HT1080 (cell line): ENCODE results near the gene AR. TPM values are rescaled to one million over a fixed set of nuclear protein-coding genes. Genes with fewer than 3 reads are reported as not detected.
"Not testable (repeated sequence)": the region's sequence is repeated elsewhere in the genome, so short reads cannot be mapped to it uniquely, and the experiment has no call there.

Experiments
- DNase-seq: peaks from one replicate; pipeline ENCODE4 v3.0.0-alpha.2; 2015; ENCODE audit warnings: low read depth
- total RNA-seq: library from RNA; depleted of rRNA; stranded (reverse); fragments of >200 nt; shearing (Covaris generic); gene quantifications from 2 replicates; pipeline ENCODE4 v1.2.3, GENCODE V29; 2014

Gene AR
- total RNA-seq, 1 experiment from 2014 or later: 5.9 TPM

DNA sequence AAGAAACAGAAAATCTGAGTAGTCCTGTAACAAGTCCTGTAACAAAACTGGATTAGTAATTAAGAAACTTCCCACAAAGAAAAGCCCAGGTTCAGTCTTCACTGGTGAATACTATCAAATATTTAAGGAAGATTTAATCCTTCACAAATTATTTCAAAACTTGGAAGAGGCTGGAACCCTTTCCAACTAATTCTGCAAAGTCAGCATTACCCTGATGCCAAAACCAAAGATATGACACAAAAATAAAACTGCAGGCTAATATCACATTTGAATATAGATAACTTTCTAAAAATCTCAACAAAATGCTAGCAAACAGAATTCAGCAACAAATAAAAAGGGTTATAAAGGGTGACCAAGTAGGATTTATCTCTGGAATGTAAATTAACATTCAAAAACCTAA lies 80.5 kb downstream of the AR start:
- DNase-seq: no peak

DNA sequence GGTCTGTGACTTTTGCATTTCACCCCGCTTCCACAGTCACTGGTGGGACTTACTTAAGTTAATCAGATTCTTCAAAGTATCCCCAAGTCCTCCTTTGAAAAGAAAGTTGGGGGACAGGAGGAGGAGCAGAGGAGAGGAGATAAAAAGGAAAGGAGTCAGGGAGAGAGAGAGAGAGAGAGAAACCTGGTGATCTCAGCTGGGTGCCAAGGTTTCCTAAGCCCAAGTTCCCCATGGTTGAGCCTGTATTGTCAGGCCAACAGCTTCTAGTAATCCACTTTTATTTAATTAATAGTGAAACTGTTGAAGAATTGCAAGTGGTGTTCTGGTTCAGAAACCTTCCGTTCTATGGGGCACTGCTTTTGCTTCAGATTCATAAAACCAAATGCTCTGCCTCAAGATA lies 91.6 kb downstream of the AR start:
- no peak for DNase-seq

DNA sequence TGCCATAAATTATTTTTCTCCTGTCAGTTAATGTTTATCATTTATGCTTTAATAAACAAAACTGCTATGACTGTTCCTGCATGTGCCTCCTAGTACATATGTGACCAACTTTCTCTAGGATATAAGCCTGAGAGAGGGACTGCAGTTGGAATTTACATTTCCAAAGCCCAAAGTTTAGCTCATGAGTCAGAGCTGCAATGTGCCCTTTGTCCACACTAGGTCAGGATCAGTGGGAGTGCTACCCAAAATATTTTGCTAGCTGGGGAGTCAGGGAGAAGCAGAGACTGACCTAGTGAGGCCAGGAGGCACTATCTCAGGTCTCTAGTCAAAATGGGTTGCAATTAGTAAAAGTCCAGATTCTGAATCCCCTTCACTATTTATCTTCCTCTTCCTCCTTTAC lies 92.7 kb downstream of the AR start:
- DNase-seq: peak; percentile 8

DNA sequence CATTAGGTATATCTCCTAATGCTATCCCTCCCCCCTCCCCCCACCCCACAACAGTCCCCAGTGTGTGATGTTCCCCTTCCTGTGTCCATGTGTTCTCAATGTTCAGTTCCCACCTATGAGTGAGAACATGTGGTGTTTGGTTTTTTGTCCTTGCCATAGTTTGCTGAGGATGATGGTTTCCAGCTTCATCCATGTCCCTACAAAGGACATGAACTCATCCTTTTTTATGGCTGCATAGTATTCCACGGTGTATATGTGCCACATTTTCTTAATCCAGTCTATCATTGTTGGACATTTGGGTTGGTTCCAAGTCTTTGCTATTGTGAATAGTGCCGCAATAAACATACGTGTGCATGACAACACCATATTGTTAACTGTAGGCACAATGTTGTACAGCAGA lies 93.5 kb downstream of the AR start:
- DNase-seq: not testable (repeated sequence)

DNA sequence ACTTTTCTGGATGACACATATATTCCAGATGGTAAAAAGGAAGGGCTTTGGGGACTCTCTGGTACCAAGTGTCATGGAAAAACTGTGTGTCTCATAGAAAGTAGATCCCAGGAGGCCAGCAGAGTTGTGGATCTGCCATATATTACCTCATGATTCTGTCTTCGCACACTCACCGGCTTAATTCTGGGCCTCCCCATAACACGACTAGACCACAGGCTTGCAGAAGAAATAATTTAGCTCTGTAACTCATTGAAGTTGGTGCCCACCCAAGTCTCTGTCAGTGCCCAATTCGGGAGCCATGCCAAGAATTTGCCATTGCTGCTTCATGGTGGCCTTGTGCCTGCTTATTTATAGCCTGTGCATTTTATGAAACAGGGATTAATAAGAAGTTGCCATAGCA lies 104.5 kb downstream of the AR start:
- no peak for DNase-seq

DNA sequence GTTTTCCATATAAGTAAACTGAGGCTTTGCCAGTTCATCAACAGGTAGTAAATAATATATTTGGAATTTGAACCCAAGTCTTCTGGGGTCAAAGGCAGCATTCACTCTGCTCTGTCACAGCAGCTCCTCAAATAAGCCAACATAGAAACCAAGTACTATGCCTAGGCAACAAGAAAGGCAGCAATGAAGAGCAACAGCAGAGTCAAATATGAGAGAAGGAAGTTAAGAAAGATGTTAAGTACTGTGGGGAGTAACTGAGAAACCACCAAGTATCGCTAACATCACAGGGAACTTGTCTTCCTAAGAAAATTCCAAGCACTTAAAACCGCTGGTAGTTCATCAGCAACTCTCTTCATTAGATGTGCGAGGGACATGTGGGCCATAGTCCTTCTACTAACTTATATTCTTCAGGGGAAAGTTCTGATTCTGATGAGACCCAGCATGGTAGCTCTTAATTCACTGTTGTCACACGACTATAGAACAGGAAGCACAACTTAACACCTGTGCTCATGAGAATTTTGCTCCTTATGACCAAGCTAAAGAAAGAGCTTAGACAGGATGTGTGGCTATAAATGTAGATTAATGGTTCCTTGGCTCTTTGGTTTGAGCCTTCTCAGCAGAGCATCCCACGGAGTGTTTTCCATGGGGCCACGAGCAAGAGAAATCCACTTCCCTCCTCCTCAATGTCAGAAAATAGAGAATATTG lies 107.8 kb downstream of the AR start:
- no peak for DNase-seq

DNA sequence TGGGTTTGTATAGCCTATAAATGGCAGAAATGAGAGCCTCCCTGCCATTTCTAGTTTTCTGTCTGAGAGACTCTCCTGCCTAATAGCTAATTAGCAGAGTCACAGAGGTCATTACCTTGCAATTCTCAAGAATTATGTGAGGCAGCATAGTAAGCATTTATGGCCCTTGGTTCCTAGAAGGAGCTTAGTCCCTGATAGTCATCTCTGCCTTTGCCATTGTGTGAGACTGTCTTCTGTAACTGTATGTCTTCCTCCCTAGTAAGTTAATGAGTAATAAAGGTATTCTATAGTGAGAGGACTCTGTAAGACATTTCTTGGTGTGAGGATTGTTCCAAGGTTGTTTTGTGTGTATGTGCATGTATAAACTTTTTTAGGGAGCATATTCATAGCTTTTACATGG lies 108.7 kb downstream of the AR start:
- no peak for DNase-seq

DNA sequence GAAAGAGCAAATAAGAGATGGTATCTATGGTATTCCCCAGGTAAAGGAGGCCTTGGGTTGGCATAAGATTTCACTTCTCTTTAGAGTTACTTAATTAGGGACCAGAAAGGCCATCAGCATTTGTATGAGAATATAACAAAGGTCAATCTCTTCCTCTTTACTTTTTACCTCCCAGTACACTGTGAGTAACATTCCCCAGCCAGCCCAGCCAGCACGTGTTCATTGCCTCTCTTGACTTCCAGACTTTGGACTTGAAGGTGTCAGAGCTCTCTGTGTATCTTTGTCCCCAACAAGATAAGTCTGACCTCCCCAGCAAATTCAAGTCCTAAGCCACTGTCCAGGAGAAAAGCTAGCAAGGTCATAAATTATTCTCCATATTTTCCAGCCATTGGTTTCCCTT lies 110.5 kb downstream of the AR start:
- DNase-seq: no peak

DNA sequence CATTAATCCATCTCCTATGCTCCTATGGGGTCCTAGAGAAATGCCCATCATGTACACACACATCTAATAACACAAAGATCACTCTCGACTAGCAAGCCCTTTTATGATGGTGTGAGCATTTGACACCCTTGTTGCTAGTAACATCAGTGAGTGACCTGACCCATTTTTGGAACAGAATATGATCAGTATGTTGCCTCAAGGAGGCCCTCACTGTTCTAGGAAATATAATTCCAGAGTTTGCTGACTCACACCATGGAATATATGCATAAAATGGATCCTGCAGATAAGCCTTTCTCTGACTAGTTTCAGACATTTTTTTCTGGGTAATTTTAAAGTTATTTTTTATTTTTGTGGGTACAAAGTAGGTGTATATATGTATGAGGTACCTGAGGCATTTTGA lies 121.8 kb downstream of the AR start:
- no peak for DNase-seq

DNA sequence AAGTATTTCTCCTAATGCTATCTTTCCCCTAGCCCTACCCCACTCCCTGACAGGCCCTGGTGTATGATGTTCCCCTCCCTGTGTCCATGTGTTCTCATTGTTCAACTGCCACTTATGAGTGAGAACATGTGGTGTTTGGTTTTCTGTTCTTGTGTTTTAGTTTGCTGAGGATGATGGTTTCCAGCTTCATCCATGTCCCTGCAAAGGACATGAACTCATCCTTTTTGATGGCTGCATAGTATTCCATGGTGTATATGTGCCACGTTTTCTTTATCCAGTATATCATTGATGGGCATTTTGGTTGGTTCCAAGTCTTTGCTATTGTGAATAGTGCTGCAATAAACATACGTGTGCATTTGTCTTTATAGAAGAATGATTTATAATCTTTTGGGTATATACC lies 126.9 kb downstream of the AR start:
- not testable (repeated sequence) for DNase-seq

DNA sequence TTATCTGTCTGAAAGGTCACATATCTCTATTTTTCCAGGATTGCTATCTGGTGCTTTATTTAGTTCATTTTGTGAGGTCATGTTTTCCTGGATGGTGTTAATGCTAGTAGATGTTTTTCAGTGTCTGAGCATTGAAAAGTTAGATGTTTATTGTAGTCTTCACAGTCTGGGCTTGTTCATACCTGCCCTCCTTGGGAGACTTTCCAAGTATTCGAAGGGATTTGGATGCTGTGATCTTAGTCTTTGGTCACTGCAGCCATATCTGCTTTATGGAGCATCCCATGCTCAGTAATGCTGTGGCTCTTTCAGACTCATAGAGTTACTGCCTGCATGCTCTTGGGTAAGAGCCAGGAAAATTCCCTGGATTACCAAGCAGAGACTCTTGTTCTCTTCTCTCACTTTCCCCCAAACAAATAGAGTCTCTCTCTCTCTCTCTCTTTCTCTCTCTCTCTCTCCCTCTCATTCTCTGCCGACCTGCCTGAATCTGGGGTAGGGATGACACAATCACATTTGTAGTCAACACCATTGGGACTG lies 130.0 kb downstream of the AR start:
- no peak for DNase-seq

DNA sequence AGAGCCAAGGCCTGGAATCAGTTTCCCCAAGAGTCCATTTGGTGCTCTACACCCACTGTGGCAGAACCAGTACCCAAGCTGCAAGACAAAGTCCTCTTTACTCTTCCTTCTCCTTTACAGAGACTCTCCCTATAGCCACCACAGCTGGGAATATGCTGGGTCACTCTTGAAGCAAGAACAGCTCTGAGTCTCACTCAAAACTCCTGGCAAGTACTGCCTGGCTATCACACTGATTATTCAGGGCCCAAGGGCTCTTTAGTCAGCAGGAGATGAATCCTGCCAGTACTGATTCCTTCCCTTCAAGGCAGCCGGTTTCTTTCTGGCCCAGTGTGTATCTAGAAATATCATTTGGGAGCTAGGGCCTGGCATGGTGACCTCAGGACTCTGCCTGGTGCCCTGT lies 130.9 kb downstream of the AR start:
- no peak for DNase-seq

DNA sequence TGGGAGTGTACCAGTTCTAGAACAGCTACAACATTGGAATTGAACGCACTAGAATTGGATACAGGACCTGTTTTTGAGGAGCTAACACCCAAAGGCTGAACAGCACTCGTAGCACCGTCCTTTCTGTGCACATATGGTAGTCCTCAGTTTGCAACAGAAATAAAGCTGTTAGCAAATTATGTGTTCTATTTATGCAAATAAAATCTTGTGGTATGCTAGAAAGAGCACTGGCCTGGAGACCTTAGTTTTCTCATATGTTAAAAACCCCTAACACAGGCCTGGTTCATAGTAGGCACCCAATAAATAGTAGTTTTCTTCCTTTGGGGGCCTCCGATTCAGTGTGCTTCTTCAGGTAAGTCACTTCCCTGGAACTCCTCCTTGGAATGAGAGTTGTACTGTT lies 140.3 kb downstream of the AR start:
- DNase-seq: no peak

DNA sequence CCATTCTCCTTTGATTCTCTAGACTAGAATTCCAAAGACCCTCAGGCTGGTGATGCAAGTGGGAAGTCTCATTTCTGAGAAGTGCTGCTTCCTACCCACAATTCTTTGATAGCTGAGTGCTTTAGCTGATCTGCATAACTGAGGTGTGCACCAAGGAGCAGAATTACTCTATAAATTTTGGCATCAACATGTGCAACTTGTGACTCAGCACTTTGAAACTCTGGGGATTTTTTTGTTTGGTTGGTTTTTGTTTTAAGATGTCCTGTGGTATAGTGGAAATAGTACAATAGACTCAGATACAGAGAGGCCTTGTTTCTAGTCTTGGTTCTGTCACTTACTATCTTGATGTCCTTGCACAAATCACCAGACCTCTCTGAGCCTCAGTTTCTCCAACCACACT lies 148.4 kb downstream of the AR start:
- peak; percentile 59 for DNase-seq

DNA sequence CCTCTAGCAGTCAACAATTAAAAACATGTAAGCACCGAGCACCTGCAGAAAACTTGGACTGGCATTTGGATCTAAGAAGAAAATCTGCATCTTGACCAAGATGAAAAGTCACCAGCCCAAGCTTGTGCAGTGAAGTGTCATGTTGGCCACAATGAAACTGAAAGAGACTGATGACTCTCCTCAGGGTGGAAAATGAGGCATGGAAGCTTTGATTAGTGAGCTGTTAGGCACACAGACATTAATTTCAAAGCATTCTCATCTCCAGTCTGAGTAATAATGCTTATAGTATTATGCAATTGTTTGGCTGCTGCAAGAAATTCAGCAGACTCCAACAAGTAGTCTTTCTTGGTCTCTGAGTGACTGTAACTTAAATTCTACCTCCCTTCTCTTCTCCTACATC lies 150.1 kb downstream of the AR start:
- DNase-seq: no peak

DNA sequence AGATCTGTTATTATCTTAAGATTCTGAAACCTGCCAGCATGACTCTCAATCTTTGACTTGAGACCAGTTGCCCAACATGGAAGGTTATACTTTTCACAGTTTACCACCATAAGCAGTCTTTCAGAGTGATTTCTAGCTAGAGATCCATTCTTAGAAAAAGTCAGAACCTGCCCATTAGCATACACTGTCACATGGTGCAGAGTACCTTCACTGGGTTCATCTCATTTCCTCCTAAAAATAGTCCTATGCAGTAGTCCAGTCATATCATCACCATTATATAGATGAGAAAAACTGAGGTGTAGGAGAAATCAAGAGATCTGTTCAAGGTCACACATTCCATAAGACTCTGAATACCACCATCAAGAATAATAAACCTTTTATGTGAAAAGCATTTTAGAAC lies 153.6 kb downstream of the AR start:
- DNase-seq: no peak

DNA sequence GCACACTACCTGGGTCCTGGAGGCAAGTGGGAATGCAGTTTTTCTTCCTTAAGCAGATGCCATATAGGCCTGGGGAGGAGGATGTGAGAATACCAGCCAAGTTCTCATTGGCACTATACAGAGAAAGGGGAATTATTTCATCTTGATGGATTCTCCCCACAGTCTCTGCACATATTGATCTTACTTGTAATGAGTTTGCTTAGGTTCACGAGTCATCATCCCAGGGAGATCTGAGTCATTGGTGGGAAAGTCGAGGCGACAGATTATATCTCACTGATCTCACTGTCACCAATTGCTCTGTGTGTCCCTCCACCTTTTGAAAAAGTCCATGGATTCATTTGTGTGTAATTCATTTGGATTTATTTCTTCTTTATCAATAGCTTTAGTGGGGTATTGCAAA lies 156.8 kb downstream of the AR start:
- DNase-seq: peak; percentile 29

DNA sequence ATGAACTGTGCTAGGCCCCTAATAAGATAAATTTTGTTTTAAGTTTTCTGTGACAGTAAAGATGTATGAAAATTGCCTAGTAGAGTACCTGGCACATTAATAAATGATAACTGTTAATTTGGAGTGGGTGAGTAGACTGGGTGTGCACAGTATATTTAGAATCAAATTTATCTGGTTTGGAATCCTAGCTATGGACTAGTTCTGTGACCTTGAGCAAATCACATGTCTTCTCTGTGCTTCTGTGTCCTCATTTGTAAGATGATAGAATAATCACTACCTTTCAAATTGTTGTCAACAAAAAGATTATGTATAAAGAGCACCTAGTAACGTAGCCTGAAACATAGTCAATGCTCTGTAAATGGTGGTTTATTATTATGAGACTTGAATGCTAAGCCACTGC lies 170.2 kb downstream of the AR start:
- no peak for DNase-seq

DNA sequence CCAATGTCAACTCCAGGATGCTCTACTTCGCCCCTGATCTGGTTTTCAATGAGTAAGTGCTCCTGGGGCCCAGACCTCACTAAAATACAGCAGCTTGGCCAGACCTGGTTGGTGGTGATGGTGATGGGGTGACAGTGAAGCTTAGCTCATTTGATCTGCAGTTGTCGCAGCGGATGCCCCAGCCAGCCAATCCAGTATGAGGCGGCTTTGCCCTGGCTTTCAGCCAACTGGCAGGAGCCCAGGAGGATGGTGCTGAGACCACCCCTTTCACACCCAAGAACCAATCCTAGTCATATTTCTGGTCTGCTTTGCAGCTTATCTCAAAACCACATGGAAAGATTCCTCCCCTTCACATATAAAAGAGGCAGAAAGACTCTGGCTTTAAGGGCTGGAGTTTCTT lies 173.8 kb downstream of the AR start:
- no peak for DNase-seq

DNA sequence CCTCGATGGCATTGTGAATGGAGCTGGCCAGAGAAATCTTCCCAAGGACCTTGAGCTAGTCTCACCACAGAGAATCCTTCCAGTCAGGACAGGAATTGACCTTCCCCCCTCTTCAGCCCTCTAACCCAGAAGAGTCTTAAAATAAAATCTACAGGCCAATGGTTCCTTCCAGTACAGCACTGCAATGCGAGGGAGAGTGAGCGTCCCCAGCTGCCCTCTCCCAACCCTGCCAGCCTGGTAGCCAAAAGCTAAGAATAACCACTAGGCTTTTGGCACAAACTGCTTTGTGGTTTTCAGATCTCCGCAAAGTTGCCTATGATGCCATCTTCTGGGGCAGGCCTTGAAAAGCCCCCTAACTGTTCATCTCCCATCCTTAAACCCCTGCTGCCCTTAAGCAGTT lies 175.1 kb downstream of the AR start:
- DNase-seq: no peak

DNA sequence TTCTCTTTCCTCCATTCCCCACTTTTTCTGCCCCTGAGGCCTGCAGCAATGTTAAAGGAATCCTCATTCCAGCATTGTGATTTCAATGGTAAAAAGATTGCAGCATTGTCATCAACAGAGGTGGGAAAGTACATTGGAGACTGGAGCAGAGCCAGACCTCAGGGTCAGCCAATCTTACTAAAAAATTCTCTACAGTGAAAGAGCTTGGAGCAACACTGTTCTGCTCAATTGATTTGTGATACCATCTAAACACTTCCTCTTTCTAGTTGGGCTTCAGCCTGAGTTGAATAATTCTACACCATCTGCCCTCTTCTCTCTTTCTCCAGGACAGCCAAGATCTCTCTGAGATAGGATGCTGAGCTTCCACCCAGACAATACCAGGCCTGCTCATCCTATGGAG lies 176.5 kb downstream of the AR start:
- DNase-seq: no peak

DNA sequence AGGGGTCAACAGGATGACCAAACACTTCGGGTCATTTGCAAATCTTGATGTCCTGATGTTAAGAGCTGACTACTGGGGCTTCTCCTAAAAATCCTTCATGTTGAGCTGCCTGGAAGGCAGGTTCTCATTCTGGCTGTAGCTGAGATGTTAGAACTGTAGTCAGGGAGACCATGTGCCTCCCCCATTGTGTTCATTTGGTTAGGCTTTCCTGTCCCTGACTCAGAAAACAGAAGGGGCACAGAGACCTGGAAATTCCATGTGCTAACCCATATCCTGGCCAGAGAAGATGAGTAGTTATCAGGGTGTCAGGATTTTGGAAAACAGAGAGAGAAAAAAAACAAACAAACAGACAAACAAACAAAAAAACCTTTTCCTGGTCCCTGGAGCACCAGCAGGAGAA lies 177.5 kb downstream of the AR start:
- DNase-seq: no peak

DNA sequence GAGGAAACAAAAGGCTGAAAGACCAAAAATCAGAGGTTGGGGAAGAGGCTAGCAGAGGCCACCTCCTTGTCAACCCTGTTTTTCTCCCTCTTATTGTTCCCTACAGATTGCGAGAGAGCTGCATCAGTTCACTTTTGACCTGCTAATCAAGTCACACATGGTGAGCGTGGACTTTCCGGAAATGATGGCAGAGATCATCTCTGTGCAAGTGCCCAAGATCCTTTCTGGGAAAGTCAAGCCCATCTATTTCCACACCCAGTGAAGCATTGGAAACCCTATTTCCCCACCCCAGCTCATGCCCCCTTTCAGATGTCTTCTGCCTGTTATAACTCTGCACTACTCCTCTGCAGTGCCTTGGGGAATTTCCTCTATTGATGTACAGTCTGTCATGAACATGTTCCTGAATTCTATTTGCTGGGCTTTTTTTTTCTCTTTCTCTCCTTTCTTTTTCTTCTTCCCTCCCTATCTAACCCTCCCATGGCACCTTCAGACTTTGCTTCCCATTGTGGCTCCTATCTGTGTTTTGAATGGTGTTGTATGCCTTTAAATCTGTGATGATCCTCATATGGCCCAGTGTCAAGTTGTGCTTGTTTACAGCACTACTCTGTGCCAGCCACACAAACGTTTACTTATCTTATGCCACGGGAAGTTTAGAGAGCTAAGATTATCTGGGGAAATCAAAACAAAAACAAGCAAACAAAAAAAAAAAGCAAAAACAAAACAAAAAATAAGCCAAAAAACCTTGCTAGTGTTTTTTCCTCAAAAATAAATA lies 179.9 kb downstream of the AR start:
- no peak for DNase-seq
